Measurements from ENCODE around the gene WASL.
A peak's percentile ranks its signal among the peaks of the same experiment; 100 is the strongest.
"Not testable (repeated sequence)": the region's sequence is repeated elsewhere in the genome, so short reads cannot be mapped to it uniquely, and the experiment has no call there.

WASL gene

GRCh38 chr7:123768493-123768892 lies 19.7 kb upstream of the WASL start:
- DNase-seq, result no peak

GRCh38 chr7:123763191-123763661 lies 14.4 kb upstream of the WASL start:
- no peak for DNase-seq

GRCh38 chr7:123761729-123762128 lies 12.9 kb upstream of the WASL start:
- no peak for DNase-seq

GRCh38 chr7:123757095-123757494 lies 8.3 kb upstream of the WASL start:
- no peak for DNase-seq

GRCh38 chr7:123755338-123755737 lies 6.5 kb upstream of the WASL start:
- no peak for DNase-seq

GRCh38 chr7:123754271-123754871 lies 5.6 kb upstream of the WASL start:
- peak; percentile 71 to 74 for DNase-seq

- DNase-seq, result no peak
Measured at GRCh38 chr7:123752534-123752933, 3.7 kb upstream of the WASL start.

- no peak for DNase-seq
Measured at GRCh38 chr7:123751821-123752220, 3.0 kb upstream of the WASL start.

GRCh38 chr7:123750389-123751230 lies 1.8 kb upstream of the WASL start:
- DNase-seq, result no peak

- peak; percentile 74 to 85 for DNase-seq
Measured at GRCh38 chr7:123749537-123749857, 694 bp upstream of the WASL start.

- no peak for DNase-seq
Measured at GRCh38 chr7:123748171-123748733, 551 bp downstream of the WASL start.

GRCh38 chr7:123747620-123748141 lies 1.1 kb downstream of the WASL start:
- DNase-seq, result peak; percentile 66 to 82

- no peak for DNase-seq
Measured at GRCh38 chr7:123746931-123747488, 1.8 kb downstream of the WASL start.

- DNase-seq, result no peak
Measured at GRCh38 chr7:123746055-123746454, 2.7 kb downstream of the WASL start.

- DNase-seq, result no peak
Measured at GRCh38 chr7:123745437-123745836, 3.4 kb downstream of the WASL start.

GRCh38 chr7:123744416-123744815 lies 4.4 kb downstream of the WASL start:
- no peak for DNase-seq

GRCh38 chr7:123741940-123742339 lies 6.9 kb downstream of the WASL start:
- no peak for DNase-seq

GRCh38 chr7:123738808-123739207 lies 10.0 kb downstream of the WASL start:
- no peak for DNase-seq

- DNase-seq, result no peak
Measured at GRCh38 chr7:123738356-123738755, 10.4 kb downstream of the WASL start.

- DNase-seq, result not testable (repeated sequence)
Measured at GRCh38 chr7:123737168-123737674, 11.6 kb downstream of the WASL start.

GRCh38 chr7:123735539-123735938 lies 13.3 kb downstream of the WASL start:
- no peak for DNase-seq

- DNase-seq, result no peak
Measured at GRCh38 chr7:123734498-123734897, 14.3 kb downstream of the WASL start.

- DNase-seq, result no peak
Measured at GRCh38 chr7:123732413-123733091, 16.3 kb downstream of the WASL start.
